Activated CD8-positive, alpha-beta T cell treated with anti-CD3 and anti-CD28 coated beads for 36 hours (primary cell): ENCODE measurements around the gene CSHL1. TPM values are rescaled to one million over a fixed set of nuclear protein-coding genes. Genes with fewer than 3 reads are reported as not detected.

Source experiments
- ATAC-seq: fragments of 200-7000 bp; cut with Tn5 transposase; one replicate; pipeline ENCODE4 v1.10.0; 2021; ENCODE audit warnings: mild to moderate bottlenecking, moderate library complexity
- CTCF ChIA-PET: fragments of 350-600 bp; sonication (Branson Sonifier 250); formaldehyde crosslinking; loops from one replicate; lab custom pipeline; 2021; ENCODE audit warnings: antibody characterized with exemption; lab: Charles Lee
- POLR2A ChIA-PET: fragments of 350-600 bp; sonication (Branson Sonifier 250); formaldehyde crosslinking; loops from one replicate; lab custom pipeline; 2021; ENCODE audit warnings: antibody characterized with exemption; lab: Charles Lee
- DNase-seq: peaks from one replicate; pipeline ENCODE4 v3.0.0-alpha.2; 2020
- H3K27ac Mint-ChIP-seq: one replicate; pipeline ENCODE4 v1.8.0; 2021; ENCODE audit warnings: mild to moderate bottlenecking, mixed read lengths
- H3K27me3 Mint-ChIP-seq: one replicate; pipeline ENCODE4 v1.8.0; 2021; ENCODE audit warnings: mixed read lengths
- H3K36me3 Mint-ChIP-seq: one replicate; pipeline ENCODE4 v1.8.0; 2021; ENCODE audit warnings: low read depth, mixed read lengths
- H3K4me1 Mint-ChIP-seq: one replicate; pipeline ENCODE4 v1.8.0; 2021; ENCODE audit warnings: low read depth, mixed read lengths
- H3K4me3 Mint-ChIP-seq: one replicate; pipeline ENCODE4 v1.8.0; 2021; ENCODE audit warnings: mild to moderate bottlenecking, moderate library complexity, mixed read lengths
- H3K9me3 Mint-ChIP-seq: one replicate; pipeline ENCODE4 v1.8.0; 2021; ENCODE audit warnings: mixed read lengths
- CTCF ChIP-seq: fragments of 200-600 bp; IDR thresholded peaks from one replicate; pipeline ENCODE4 v1.8.0; 2022; ENCODE audit warnings: antibody characterized with exemption, mild to moderate bottlenecking
- intact Hi-C: fragments of 100-400 bp; cut with micrococcal nuclease; formaldehyde crosslinking; loops from one replicate; pipeline ENCODE4 v1.10.0; 2022
- total RNA-seq, 2 experiments: library from RNA; stranded (reverse); gene quantifications; one replicate each; pipeline ENCODE4 v1.2.3, GENCODE V29; 2021

Gene CSHL1
- total RNA-seq, 2 experiments from 2014 or later: not detected

- H3K27me3 Mint-ChIP-seq: no peaks in the 10 kb centered on the region
- H3K4me3 Mint-ChIP-seq: no peak overlapping the region
- no peaks in the 10 kb centered on the region for H3K9me3 Mint-ChIP-seq
- peaks cover 1% of the 10 kb centered on the region for H3K4me1 Mint-ChIP-seq
- H3K27ac Mint-ChIP-seq: no peak overlapping the region
- CTCF ChIA-PET: interaction anchor here (0.6 to 2.2 kb wide), 4 partner anchors 8 to 52 kb away, joined by 3 to 9 read pairs (median 5); no protein-coding TSS in a partner anchor
- DNase-seq (no peak), ATAC-seq (no peak)
- no peaks in the 10 kb centered on the region for H3K36me3 Mint-ChIP-seq
- TF ChIP-seq CTCF: no peak
- intact Hi-C loops: no loop called here
- POLR2A ChIA-PET: no interaction called here
These were observed 26.9 kb upstream of the CSHL1 start for GRCh38 chr17:63937920-63938319.

GRCh38 chr17:63937319-63937718 is 26.3 kb upstream of the CSHL1 start:
- H3K36me3 Mint-ChIP-seq: no peaks in the 10 kb centered on the region
- CTCF ChIA-PET: interaction anchor here (1.5 to 2.2 kb wide), 2 partner anchors 9 to 18 kb away, joined by 5 to 9 read pairs; no protein-coding TSS in a partner anchor
- no peak for DNase-seq
- POLR2A ChIA-PET: no interaction called here
- H3K27ac Mint-ChIP-seq: no peak overlapping the region
- intact Hi-C loops: no loop called here
- no peaks in the 10 kb centered on the region for H3K9me3 Mint-ChIP-seq
- no peaks in the 10 kb centered on the region for H3K27me3 Mint-ChIP-seq
- no peak for TF ChIP-seq CTCF
- H3K4me3 Mint-ChIP-seq: no peak overlapping the region
- H3K4me1 Mint-ChIP-seq: peaks cover 6% of the 10 kb centered on the region
- no peak for ATAC-seq

- Mint-ChIP-seq H3K36me3 (no peaks in the 10 kb centered on the region), H3K4me1 (peaks cover 15% of the 10 kb centered on the region), H3K4me3 (no peak overlapping the region), H3K9me3 (no peaks in the 10 kb centered on the region), H3K27ac (no peak overlapping the region), H3K27me3 (no peaks in the 10 kb centered on the region)
- no peak for TF ChIP-seq CTCF
- DNase-seq (no peak), ATAC-seq (no peak)
- ChIA-PET CTCF (interaction anchor here (1.1 to 4.5 kb wide), 9 partner anchors 12 to 92 kb away, joined by 3 to 28 read pairs (median 4); partner anchors contain the start of gene GH1), POLR2A (no interaction called here)
- intact Hi-C loops: no loop called here
These were observed 23.4 kb upstream of the CSHL1 start for GRCh38 chr17:63934183-63935112.

GRCh38 chr17:63933598-63933997 is 22.5 kb upstream of the CSHL1 start:
- intact Hi-C loops: no loop called here
- CTCF ChIA-PET: interaction anchor here (0.5 to 4.5 kb wide), 9 partner anchors 13 to 200 kb away, joined by 3 to 28 read pairs (median 9); partner anchors contain the start of gene GH1
- POLR2A ChIA-PET: interaction anchor here (0.8 kb wide), 1 partner anchor 75 kb away, joined by 4 read pairs; no protein-coding TSS in a partner anchor
- Mint-ChIP-seq H3K4me1 (peaks cover 15% of the 10 kb centered on the region), H3K4me3 (no peak overlapping the region), H3K27ac (no peak overlapping the region), H3K36me3 (peaks cover 2% of the 10 kb centered on the region), H3K27me3 (no peaks in the 10 kb centered on the region), H3K9me3 (no peaks in the 10 kb centered on the region)
- TF ChIP-seq CTCF: no peak
- ATAC-seq (no peak), DNase-seq (no peak)
